OCI-LY3 (cell line): Measurements from ENCODE around the gene ZNF862.

Experiments used
- H2AFZ ChIP-seq: fragments of 200-600, 300-600 bp; shearing (Covaris generic); 2 replicates; pipeline ENCODE4 v1.6.0; 2014; ENCODE audit warnings: antibody characterized with exemption, low read depth, low read length
- H3K27ac ChIP-seq: fragments of 200-600, 300-600 bp; sonication (generic); 2 replicates; pipeline ENCODE4 v1.5.1; 2014; ENCODE audit warnings: mild to moderate bottlenecking, low read length, moderate library complexity, mixed read lengths
- H3K27me3 ChIP-seq: fragments of 200-600, 300-600 bp; sonication (generic); 2 replicates; pipeline ENCODE4 v1.6.1; 2014; ENCODE audit warnings: low read depth, low read length, mixed read lengths
- H3K36me3 ChIP-seq: fragments of 200-600, 300-600 bp; sonication (generic); replicated peaks from 2 replicates; pipeline ENCODE3; 2014; ENCODE audit warnings: low read depth, low read length, mixed read lengths
- H3K4me1 ChIP-seq: fragments of 300-600, 200-600 bp; sonication (generic); 2 replicates; pipeline ENCODE4 v1.6.1; 2014; ENCODE audit warnings: low read length, mixed read lengths
- H3K4me2 ChIP-seq: fragments of 200-600, 300-600 bp; sonication (generic); 2 replicates; pipeline ENCODE4 v1.6.1; 2014; ENCODE audit warnings: low read length, mixed read lengths
- H3K4me3 ChIP-seq: fragments of 300-600, 200-600 bp; sonication (generic); 2 replicates; pipeline ENCODE4 v1.5.1; 2014; ENCODE audit warnings: antibody characterized with exemption, mild to moderate bottlenecking, low read length, moderate library complexity
- H3K79me2 ChIP-seq: fragments of 300-600, 200-600 bp; shearing (Covaris generic); 2 replicates; pipeline ENCODE4 v1.6.1; 2014; ENCODE audit warnings: mild to moderate bottlenecking, low read length, mixed read lengths
- H3K9ac ChIP-seq: fragments of 300-600, 200-600 bp; shearing (Covaris generic); 2 replicates; pipeline ENCODE4 v1.6.0; 2014; ENCODE audit warnings: mild to moderate bottlenecking, low read length, moderate library complexity
- H3K9me3 ChIP-seq: fragments of 200-600, 300-600 bp; shearing (Covaris generic); 2 replicates; pipeline ENCODE4 v1.6.1; 2014; ENCODE audit warnings: low read length, mixed read lengths; ENCODE audit not compliant: insufficient read depth
- H4K20me1 ChIP-seq: fragments of 200-600, 300-600 bp; sonication (generic); 2 replicates; pipeline ENCODE4 v1.6.1; 2016; ENCODE audit warnings: low read length, mixed read lengths; ENCODE audit not compliant: insufficient read depth
- CTCF ChIP-seq: fragments of 200-600, 300-600 bp; sonication (generic); IDR thresholded peaks from 2 replicates; pipeline ENCODE4 v1.5.1; 2014; ENCODE audit warnings: antibody characterized with exemption, low read length, low read depth
- EZH2phosphoT487 ChIP-seq: fragments of 200-600 bp; shearing (Covaris generic); IDR thresholded peaks from 2 replicates; pipeline ENCODE4 v1.6.1; 2018; ENCODE audit warnings: antibody characterized with exemption, mixed run types, low read depth

Gene ZNF862

GRCh38 chr7:149824301-149824741 is 13.9 kb upstream of the ZNF862 start:
- no peaks in the 10 kb centered on the region for H3K4me1 ChIP-seq
- no peak overlapping the region for H3K4me2 ChIP-seq
- no peaks in the 10 kb centered on the region for H4K20me1 ChIP-seq
- no peaks in the 10 kb centered on the region for H3K36me3 ChIP-seq
- H3K27me3 ChIP-seq, result no peaks in the 10 kb centered on the region
- no peak overlapping the region for H3K4me3 ChIP-seq
- no peak overlapping the region for H2AFZ ChIP-seq
- no peak for TF ChIP-seq CTCF
- no peak for TF ChIP-seq EZH2phosphoT487
- H3K27ac ChIP-seq, result no peak overlapping the region
- no peaks in the 10 kb centered on the region for H3K9me3 ChIP-seq
- H3K9ac ChIP-seq, result no peak overlapping the region
- no peaks in the 10 kb centered on the region for H3K79me2 ChIP-seq

GRCh38 chr7:149824748-149825566 is 13.2 kb upstream of the ZNF862 start:
- TF ChIP-seq CTCF, result no peak
- TF ChIP-seq EZH2phosphoT487, result no peak
- no peaks in the 10 kb centered on the region for H3K4me1 ChIP-seq

GRCh38 chr7:149825567-149826343 is 12.4 kb upstream of the ZNF862 start:
- Histone ChIP-seq H3K9me3 (no peaks in the 10 kb centered on the region), H3K4me3 (no peak overlapping the region), H3K27ac (no peak overlapping the region), H3K36me3 (no peaks in the 10 kb centered on the region), H3K79me2 (no peaks in the 10 kb centered on the region), H3K9ac (no peak overlapping the region), H3K27me3 (no peaks in the 10 kb centered on the region), H2AFZ (no peak overlapping the region), H3K4me2 (no peak overlapping the region), H3K4me1 (no peaks in the 10 kb centered on the region), H4K20me1 (no peaks in the 10 kb centered on the region)
- TF ChIP-seq CTCF (no peak), EZH2phosphoT487 (no peak)

More at GRCh38 chr7:149824748-149825566, 13.2 kb upstream of the ZNF862 start:
- Histone ChIP-seq H3K9me3 (no peaks in the 10 kb centered on the region), H3K9ac (no peak overlapping the region), H3K27ac (no peak overlapping the region), H3K27me3 (no peaks in the 10 kb centered on the region), H3K79me2 (no peaks in the 10 kb centered on the region), H3K4me3 (no peak overlapping the region), H2AFZ (no peak overlapping the region), H3K4me2 (no peak overlapping the region), H3K36me3 (no peaks in the 10 kb centered on the region), H4K20me1 (no peaks in the 10 kb centered on the region)
